ENCODE results near the gene SPATA6L.

DNA sequence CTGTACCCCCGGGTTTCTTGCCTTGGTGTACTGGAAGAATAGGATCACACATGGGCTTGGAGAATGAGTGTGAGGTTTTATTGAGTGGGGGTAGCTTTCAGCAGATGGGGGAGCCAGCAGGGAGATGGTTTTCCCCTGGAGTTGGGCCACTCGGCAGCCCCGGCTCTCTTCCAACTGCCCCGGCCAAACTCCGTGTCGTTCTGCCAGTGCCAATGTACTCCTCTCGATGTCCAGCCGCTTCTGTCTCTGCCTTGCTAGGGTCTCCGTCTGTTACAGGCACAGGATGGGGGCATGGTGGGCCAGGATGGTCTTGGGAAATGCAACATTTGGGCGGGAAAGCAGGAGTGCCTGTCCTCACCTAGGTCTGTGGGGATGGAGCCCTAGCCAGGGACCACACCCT, 11.7 kb downstream of the SPATA6L start:
- TF ChIP-seq, protein P1, sequence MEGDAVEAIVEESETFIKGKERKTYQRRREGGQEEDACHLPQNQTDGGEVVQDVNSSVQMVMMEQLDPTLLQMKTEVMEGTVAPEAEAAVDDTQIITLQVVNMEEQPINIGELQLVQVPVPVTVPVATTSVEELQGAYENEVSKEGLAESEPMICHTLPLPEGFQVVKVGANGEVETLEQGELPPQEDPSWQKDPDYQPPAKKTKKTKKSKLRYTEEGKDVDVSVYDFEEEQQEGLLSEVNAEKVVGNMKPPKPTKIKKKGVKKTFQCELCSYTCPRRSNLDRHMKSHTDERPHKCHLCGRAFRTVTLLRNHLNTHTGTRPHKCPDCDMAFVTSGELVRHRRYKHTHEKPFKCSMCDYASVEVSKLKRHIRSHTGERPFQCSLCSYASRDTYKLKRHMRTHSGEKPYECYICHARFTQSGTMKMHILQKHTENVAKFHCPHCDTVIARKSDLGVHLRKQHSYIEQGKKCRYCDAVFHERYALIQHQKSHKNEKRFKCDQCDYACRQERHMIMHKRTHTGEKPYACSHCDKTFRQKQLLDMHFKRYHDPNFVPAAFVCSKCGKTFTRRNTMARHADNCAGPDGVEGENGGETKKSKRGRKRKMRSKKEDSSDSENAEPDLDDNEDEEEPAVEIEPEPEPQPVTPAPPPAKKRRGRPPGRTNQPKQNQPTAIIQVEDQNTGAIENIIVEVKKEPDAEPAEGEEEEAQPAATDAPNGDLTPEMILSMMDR (IDR thresholded peaks at IDR 0.05 in 2 of 3, conservative IDR thresholded peaks at IDR 0.05 in 1 of 3; ENCODE audit: borderline replicate concordance in 1 of 3, insufficient read depth in 1 of 3, low read depth in 2 of 3, low read length in 2 of 3): no peak
- no peak for TF ChIP-seq EZH2 (IDR thresholded peaks at IDR 0.05)
- TF ChIP-seq POLR2A (IDR thresholded peaks at IDR 0.05; ENCODE audit: borderline replicate concordance, extremely low read depth, insufficient read depth, insufficient read length): no peak

All from HCT116 (cell line).